ENCODE measurements around the gene PTHLH.

The PTHLH gene

DNA sequence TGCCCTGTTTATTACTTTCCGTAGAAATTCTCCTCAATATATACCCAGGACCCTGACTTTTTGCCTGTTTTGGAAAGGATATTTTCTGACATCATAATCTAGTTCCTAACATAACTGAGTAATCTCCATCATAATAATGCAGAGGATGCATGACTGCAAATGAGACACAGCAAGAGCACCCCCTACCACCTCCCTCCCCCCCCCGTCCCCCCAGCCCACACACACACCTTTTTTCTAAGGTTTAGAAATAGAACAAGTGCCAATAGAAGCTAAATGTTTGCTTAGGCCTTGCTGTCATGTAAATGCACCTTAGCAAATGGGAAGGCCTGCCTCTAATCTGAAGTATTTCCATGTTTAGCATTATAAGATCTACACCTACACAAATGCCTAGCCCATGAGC, at the start of gene PTHLH:
PTHLH (minus strand) TSS at position 13 of the 400 bp plus-strand sequence. CDS start 3,239 bp downstream, outside the sequence.
- no peak within 1 kb of the TSS for H3K4me3 ChIP-seq (IDR thresholded peaks at IDR 0.05; ENCODE audit: insufficient read depth, low read depth, low read length)
- H3K4me1 ChIP-seq (ENCODE audit: low read depth, poor library complexity, severe bottlenecking): peaks cover 11% of the 10 kb centered on the region
- H3K27me3 ChIP-seq (ENCODE audit: insufficient read depth, low read depth): no peaks in the 10 kb centered on the region

GRCh38 chr12:28021704-28022103, 49.2 kb upstream of the PTHLH start:
- Histone ChIP-seq H3K4me2 (no peak overlapping the region), H3K27ac (no peak overlapping the region), H3K4me1 (ENCODE audit: low read depth, poor library complexity, severe bottlenecking) (peaks cover 9% of the 10 kb centered on the region)

More for the DNA sequence above, at the start of gene PTHLH:
- no peak within 1 kb of the TSS for H3K9ac ChIP-seq
- no peak within 1 kb of the TSS for H3K4me2 ChIP-seq
- TF ChIP-seq, protein P1, sequence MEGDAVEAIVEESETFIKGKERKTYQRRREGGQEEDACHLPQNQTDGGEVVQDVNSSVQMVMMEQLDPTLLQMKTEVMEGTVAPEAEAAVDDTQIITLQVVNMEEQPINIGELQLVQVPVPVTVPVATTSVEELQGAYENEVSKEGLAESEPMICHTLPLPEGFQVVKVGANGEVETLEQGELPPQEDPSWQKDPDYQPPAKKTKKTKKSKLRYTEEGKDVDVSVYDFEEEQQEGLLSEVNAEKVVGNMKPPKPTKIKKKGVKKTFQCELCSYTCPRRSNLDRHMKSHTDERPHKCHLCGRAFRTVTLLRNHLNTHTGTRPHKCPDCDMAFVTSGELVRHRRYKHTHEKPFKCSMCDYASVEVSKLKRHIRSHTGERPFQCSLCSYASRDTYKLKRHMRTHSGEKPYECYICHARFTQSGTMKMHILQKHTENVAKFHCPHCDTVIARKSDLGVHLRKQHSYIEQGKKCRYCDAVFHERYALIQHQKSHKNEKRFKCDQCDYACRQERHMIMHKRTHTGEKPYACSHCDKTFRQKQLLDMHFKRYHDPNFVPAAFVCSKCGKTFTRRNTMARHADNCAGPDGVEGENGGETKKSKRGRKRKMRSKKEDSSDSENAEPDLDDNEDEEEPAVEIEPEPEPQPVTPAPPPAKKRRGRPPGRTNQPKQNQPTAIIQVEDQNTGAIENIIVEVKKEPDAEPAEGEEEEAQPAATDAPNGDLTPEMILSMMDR (conservative IDR thresholded peaks at IDR 0.05; ENCODE audit: low read depth, low read length): no peak
- no peak within 1 kb of the TSS for H2AFZ ChIP-seq (ENCODE audit: low read depth)
- no peak within 1 kb of the TSS for H3K27ac ChIP-seq
- no peaks in the 10 kb centered on the region for H3K79me2 ChIP-seq (ENCODE audit: insufficient read depth, low read depth)
- H4K20me1 ChIP-seq (ENCODE audit: insufficient read depth): no peaks in the 10 kb centered on the region
- no peaks in the 10 kb centered on the region for H3K36me3 ChIP-seq (ENCODE audit: insufficient read depth)

GRCh38 chr12:28017873-28018255, 45.3 kb upstream of the PTHLH start:
- H3K36me3 ChIP-seq (ENCODE audit: insufficient read depth): no peaks in the 10 kb centered on the region
- H3K4me3 ChIP-seq (IDR thresholded peaks at IDR 0.05; ENCODE audit: insufficient read depth, low read depth, low read length): no peak overlapping the region
- H3K4me1 ChIP-seq (ENCODE audit: low read depth, poor library complexity, severe bottlenecking): no peaks in the 10 kb centered on the region
- no peaks in the 10 kb centered on the region for H4K20me1 ChIP-seq (ENCODE audit: insufficient read depth)
- no peak overlapping the region for H3K27ac ChIP-seq
- H3K27me3 ChIP-seq (ENCODE audit: insufficient read depth, low read depth): no peaks in the 10 kb centered on the region
- TF ChIP-seq, protein P1 (conservative IDR thresholded peaks at IDR 0.05; ENCODE audit: low read depth, low read length): no peak
- H3K4me2 ChIP-seq: no peak overlapping the region
- H3K9ac ChIP-seq: no peak overlapping the region
- no peak overlapping the region for H2AFZ ChIP-seq (ENCODE audit: low read depth)
- no peaks in the 10 kb centered on the region for H3K79me2 ChIP-seq (ENCODE audit: insufficient read depth, low read depth)

More at GRCh38 chr12:28021704-28022103, 49.2 kb upstream of the PTHLH start:
- Histone ChIP-seq H2AFZ (ENCODE audit: low read depth) (no peak overlapping the region), H3K27me3 (ENCODE audit: insufficient read depth, low read depth) (no peaks in the 10 kb centered on the region), H3K4me3 (IDR thresholded peaks at IDR 0.05; ENCODE audit: insufficient read depth, low read depth, low read length) (no peak overlapping the region), H4K20me1 (ENCODE audit: insufficient read depth) (no peaks in the 10 kb centered on the region), H3K79me2 (ENCODE audit: insufficient read depth, low read depth) (no peaks in the 10 kb centered on the region), H3K36me3 (ENCODE audit: insufficient read depth) (no peaks in the 10 kb centered on the region), H3K9ac (no peak overlapping the region)
- TF ChIP-seq, protein P1 (conservative IDR thresholded peaks at IDR 0.05; ENCODE audit: low read depth, low read length): no peak

GRCh38 chr12:28017126-28017872, 44.8 kb upstream of the PTHLH start:
- Histone ChIP-seq H3K9ac (no peak overlapping the region), H3K4me3 (IDR thresholded peaks at IDR 0.05; ENCODE audit: insufficient read depth, low read depth, low read length) (no peak overlapping the region), H3K27me3 (ENCODE audit: insufficient read depth, low read depth) (no peaks in the 10 kb centered on the region), H2AFZ (ENCODE audit: low read depth) (no peak overlapping the region), H3K79me2 (ENCODE audit: insufficient read depth, low read depth) (no peaks in the 10 kb centered on the region), H4K20me1 (ENCODE audit: insufficient read depth) (no peaks in the 10 kb centered on the region), H3K4me2 (no peak overlapping the region), H3K27ac (no peak overlapping the region), H3K4me1 (ENCODE audit: low read depth, poor library complexity, severe bottlenecking) (no peaks in the 10 kb centered on the region), H3K36me3 (ENCODE audit: insufficient read depth) (no peaks in the 10 kb centered on the region)
- TF ChIP-seq, protein P1 (conservative IDR thresholded peaks at IDR 0.05; ENCODE audit: low read depth, low read length): no peak
